Measurements from ENCODE around the gene RNASE7. TPM values are rescaled to one million over a fixed set of nuclear protein-coding genes. Genes with fewer than 3 reads are reported as not detected.
"Not testable (repeated sequence)": the region's sequence is repeated elsewhere in the genome, so short reads cannot be mapped to it uniquely, and the experiment has no call there.

RNASE7 gene
- total RNA-seq, 2 experiments from 2014 or later: not detected

GRCh38 chr14:21003788-21004346 is 38.3 kb upstream of the RNASE7 start:
- ChIA-PET POLR2A (interaction anchor here (0.5 to 1.5 kb wide), 4 partner anchors 13 to 122 kb away, joined by 3 to 4 read pairs (median 3); no protein-coding TSS in a partner anchor), CTCF (ENCODE audit: unreplicated experiment) (interaction anchor here (2.2 kb wide), 1 partner anchor 11 kb away, joined by 6 read pairs; no protein-coding TSS in a partner anchor)
- H3K9me2 ChIP-seq (ENCODE audit: insufficient read depth, low read length): no peaks in the 10 kb centered on the region
- no peak for DNase-seq (ENCODE audit: low spot score)
- no peaks in the 10 kb centered on the region for H4K20me1 ChIP-seq (ENCODE audit: insufficient read depth, low read length)
- H3K4me1 ChIP-seq (ENCODE audit: insufficient read depth, low read length, poor library complexity, severe bottlenecking): no peaks in the 10 kb centered on the region
- H3K36me3 ChIP-seq (ENCODE audit: insufficient read depth, low read length): no peaks in the 10 kb centered on the region
- no peak overlapping the region for H3K27ac ChIP-seq (ENCODE audit: low read depth, low read length, poor library complexity, severe bottlenecking)
- no peak overlapping the region for H2AFZ ChIP-seq (ENCODE audit: low read length)
- H3K4me3 ChIP-seq (ENCODE audit: low read depth, low read length, poor library complexity, severe bottlenecking): no peak overlapping the region
- intact Hi-C loops (cut with micrococcal nuclease; ENCODE audit: unreplicated experiment): no loop called here
- H3K79me2 ChIP-seq (ENCODE audit: insufficient read depth, low read depth, low read length): no peaks in the 10 kb centered on the region
- H3K4me2 ChIP-seq (ENCODE audit: low read length): no peak overlapping the region
- no peaks in the 10 kb centered on the region for H3K9me3 ChIP-seq (ENCODE audit: low read length)
- TF ChIP-seq CTCF (conservative IDR thresholded peaks at IDR 0.05; ENCODE audit: low read length): no peak
- no peak for TF ChIP-seq EZH2phosphoT487 (IDR thresholded peaks at IDR 0.05; ENCODE audit: borderline replicate concordance, low read depth, low read length)
- BruUV-seq (replicated peaks): no TSS peak

- H3K27ac ChIP-seq (ENCODE audit: low read depth, low read length, poor library complexity, severe bottlenecking); H4K20me1 ChIP-seq (ENCODE audit: insufficient read depth, low read length); H3K9me2 ChIP-seq (ENCODE audit: insufficient read depth, low read length); H3K79me2 ChIP-seq (ENCODE audit: insufficient read depth, low read depth, low read length); intact Hi-C loops (cut with micrococcal nuclease; ENCODE audit: unreplicated experiment); POLR2A ChIA-PET; H2AFZ ChIP-seq (ENCODE audit: low read length); CTCF ChIA-PET (ENCODE audit: unreplicated experiment); BruUV-seq (replicated peaks); H3K36me3 ChIP-seq (ENCODE audit: insufficient read depth, low read length); H3K4me3 ChIP-seq (ENCODE audit: low read depth, low read length, poor library complexity, severe bottlenecking); H3K4me1 ChIP-seq (ENCODE audit: insufficient read depth, low read length, poor library complexity, severe bottlenecking); DNase-seq (ENCODE audit: low spot score); H3K9me3 ChIP-seq (ENCODE audit: low read length); H3K4me2 ChIP-seq (ENCODE audit: low read length): not testable (repeated sequence)
Observed at GRCh38 chr14:21009721-21010120, 32.4 kb upstream of the RNASE7 start.

GRCh38 chr14:21011136-21011535 is 31.0 kb upstream of the RNASE7 start:
- CTCF ChIA-PET (ENCODE audit: unreplicated experiment): no interaction called here
- intact Hi-C loops (cut with micrococcal nuclease; ENCODE audit: unreplicated experiment): no loop called here
- no TSS peak for BruUV-seq (replicated peaks)
- no peaks in the 10 kb centered on the region for H4K20me1 ChIP-seq (ENCODE audit: insufficient read depth, low read length)
- H2AFZ ChIP-seq (ENCODE audit: low read length): no peak overlapping the region
- no peaks in the 10 kb centered on the region for H3K4me1 ChIP-seq (ENCODE audit: insufficient read depth, low read length, poor library complexity, severe bottlenecking)
- no peak for TF ChIP-seq EZH2phosphoT487 (IDR thresholded peaks at IDR 0.05; ENCODE audit: borderline replicate concordance, low read depth, low read length)
- TF ChIP-seq CTCF (conservative IDR thresholded peaks at IDR 0.05; ENCODE audit: low read length): no peak
- no peaks in the 10 kb centered on the region for H3K9me2 ChIP-seq (ENCODE audit: insufficient read depth, low read length)
- H3K4me3 ChIP-seq (ENCODE audit: low read depth, low read length, poor library complexity, severe bottlenecking): no peak overlapping the region
- no peaks in the 10 kb centered on the region for H3K9me3 ChIP-seq (ENCODE audit: low read length)
- no peak overlapping the region for H3K4me2 ChIP-seq (ENCODE audit: low read length)
- POLR2A ChIA-PET: interaction anchor here (0.8 to 1.3 kb wide), 2 partner anchors 20 to 25 kb away, joined by 3 to 4 read pairs; no protein-coding TSS in a partner anchor
- no peaks in the 10 kb centered on the region for H3K79me2 ChIP-seq (ENCODE audit: insufficient read depth, low read depth, low read length)
- no peak overlapping the region for H3K27ac ChIP-seq (ENCODE audit: low read depth, low read length, poor library complexity, severe bottlenecking)
- no peak for DNase-seq (ENCODE audit: low spot score)
- no peaks in the 10 kb centered on the region for H3K36me3 ChIP-seq (ENCODE audit: insufficient read depth, low read length)

Measured in OCI-LY7 (cell line).